Ovary (tissue), 1 donor: Measurements from ENCODE around the gene DKKL1.

ENCODE experiments used
- EP300 ChIP-seq: sonication (generic); formaldehyde crosslinking; IDR thresholded peaks from one replicate; pipeline ENCODE4 v1.6.1; 2017; ENCODE audit warnings: antibody characterized with exemption
- POLR2A ChIP-seq: fragments of 450-650 bp; IDR thresholded peaks from one replicate; pipeline ENCODE4 v1.6.1; 2017; ENCODE audit warnings: antibody characterized with exemption, mild to moderate bottlenecking, moderate library complexity

DNA sequence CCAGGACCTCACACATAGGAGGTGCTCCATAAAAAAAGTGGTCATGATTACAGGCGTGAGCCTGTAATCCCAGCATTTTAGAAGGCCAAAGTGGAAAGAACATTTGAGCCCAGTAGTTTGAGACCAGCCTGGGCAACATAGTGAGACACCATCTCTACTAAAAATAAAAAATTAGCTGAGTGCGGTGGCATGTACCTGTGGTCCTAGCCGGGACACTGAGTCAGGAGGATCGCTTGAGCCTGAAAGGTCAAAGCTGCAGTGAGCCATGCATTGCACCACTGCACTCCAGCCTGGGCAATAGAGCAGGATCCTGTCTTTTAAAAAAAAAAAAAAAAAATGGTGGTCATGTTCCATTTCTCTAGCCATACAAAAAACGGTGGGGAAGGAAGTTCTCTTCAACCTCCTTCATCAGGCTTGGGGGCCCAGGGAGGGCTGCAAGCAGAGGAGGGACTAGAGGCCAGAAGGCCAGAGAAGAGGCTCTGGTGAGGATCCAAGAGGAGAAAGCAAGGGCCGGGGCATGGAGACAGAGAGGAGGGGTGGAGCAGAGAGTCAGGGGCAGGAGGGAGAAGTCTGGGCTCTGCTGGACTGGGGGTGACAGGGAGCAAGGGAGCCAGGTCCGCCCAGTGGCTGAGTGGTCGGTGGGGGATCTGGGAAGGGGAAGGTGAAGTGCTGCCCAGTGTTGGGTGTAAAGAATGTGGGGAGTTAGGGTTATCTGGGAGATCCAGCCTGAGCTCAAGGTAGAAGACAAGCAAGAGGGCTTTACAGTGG lies 33.2 kb downstream of the DKKL1 start:
- no peak for TF ChIP-seq EP300
- TF ChIP-seq POLR2A = no peak
